Testis (tissue), 3 donors: Measurements from ENCODE around the gene MUC2. TPM values are rescaled to one million over a fixed set of nuclear protein-coding genes. Genes with fewer than 3 reads are reported as not detected.

Source experiments
- DNase-seq: peaks from one replicate; pipeline ENCODE4 v3.0.0-alpha.2; 2019
- H3K27ac ChIP-seq, 2 donors: fragments of 200-600 bp; sonication (generic); one replicate each; pipeline ENCODE4 v1.5.1; 2019
- H3K27me3 ChIP-seq: fragments of 200-600 bp; sonication (generic); one replicate; pipeline ENCODE4 v1.5.1; 2019
- H3K36me3 ChIP-seq: fragments of 200-600 bp; sonication (generic); one replicate; pipeline ENCODE4 v1.5.1; 2017; ENCODE audit warnings: low read depth; ENCODE audit errors: missing control alignments
- H3K4me1 ChIP-seq: fragments of 200-600 bp; sonication (generic); one replicate; pipeline ENCODE4 v1.5.1; 2019
- H3K4me3 ChIP-seq, 2 donors: fragments of 200-600 bp; sonication (generic); one replicate each; pipeline ENCODE4 v1.5.1; 2017 to 2019
- H3K9me3 ChIP-seq: fragments of 200-600 bp; sonication (generic); one replicate; pipeline ENCODE4 v1.5.1; 2017
- CTCF ChIP-seq, 3 experiments: fragments of 450-650 bp in 2 of 3; fragments of 200-600 bp in 1 of 3; sonication (generic) in 1 of 3; IDR thresholded peaks; one replicate each; pipeline ENCODE4 v1.5.1; 2016 to 2019; ENCODE audit warnings: antibody characterized with exemption in 3 of 3, mild to moderate bottlenecking in 2 of 3, moderate library complexity in 1 of 3
- POLR2A ChIP-seq: fragments of 450-650 bp; IDR thresholded peaks from one replicate; pipeline ENCODE4 v1.6.1; 2017; ENCODE audit warnings: antibody characterized with exemption, mild to moderate bottlenecking, moderate library complexity
- WGBS, 2 donors: methylation state at CpG; one replicate each; pipeline ENCODE4 v1.1.5; 2018; 5-methylcytosine and 5-hydroxymethylcytosine counted together
- intact Hi-C: fragments of 100-400 bp; cut with DNase I; formaldehyde crosslinking; loops from one replicate; pipeline ENCODE4 v1.15.1; 2023; ENCODE audit warnings: low total_unique reads
- polyA plus RNA-seq: library from polyadenylated mRNA; stranded (reverse); fragments of 350-450 nt; fragmentation: Illumina TruSeq; extraction: RNeasy Lipid Tissue Mini Kit (QIAGEN cat#74804); gene quantifications from one replicate; pipeline ENCODE4 v1.2.3, GENCODE V29; 2014; ENCODE audit warnings: low read depth, low replicate concordance; ENCODE audit not compliant: insufficient read depth
- total RNA-seq, 2 donors: library from RNA; depleted of rRNA; stranded (reverse); fragments of >200 nt; gene quantifications; one replicate each; pipeline ENCODE4 v1.2.3, GENCODE V29; 2016

The MUC2 gene
- total and polyA plus RNA-seq, 3 donors from 2014 or later, result 0.41 to 0.93 (median 0.47) TPM

- intact Hi-C loops, result no loop called here
- whole genome bisulfite sequencing, 2 donors, result 68 to 84% methylated on average over 5 to 35 of the region's 38 CpGs
- H3K36me3 ChIP-seq, result no peaks in the 10 kb centered on the region
- no peak for DNase-seq
- no peaks in the 10 kb centered on the region for H3K4me1 ChIP-seq
- no peak overlapping the region for H3K4me3 ChIP-seq
- TF ChIP-seq CTCF (IDR thresholded peaks at IDR 0.05) (no peak), POLR2A (no peak)
- no peaks in the 10 kb centered on the region for H3K9me3 ChIP-seq
- no peaks in the 10 kb centered on the region for H3K27me3 ChIP-seq
- no peak overlapping the region for H3K27ac ChIP-seq
Measured at GRCh38 chr11:1033016-1033798, 41.5 kb upstream of the MUC2 start.

- Histone ChIP-seq H3K4me3 (no peak overlapping the region), H3K27ac (no peak overlapping the region), H3K4me1 (no peaks in the 10 kb centered on the region), H3K9me3 (no peaks in the 10 kb centered on the region), H3K36me3 (no peaks in the 10 kb centered on the region), H3K27me3 (no peaks in the 10 kb centered on the region)
- TF ChIP-seq CTCF (IDR thresholded peaks at IDR 0.05), result no peak
- no peak for TF ChIP-seq POLR2A
- intact Hi-C loops, result no loop called here
- 63 to 72% methylated on average over 6 to 8 of the region's 8 CpGs for WGBS, 2 donors
- no peak for DNase-seq
Measured at GRCh38 chr11:1034001-1034400, 40.7 kb upstream of the MUC2 start.

- H3K9me3 ChIP-seq, result no peaks in the 10 kb centered on the region
- H3K27me3 ChIP-seq, result no peaks in the 10 kb centered on the region
- TF ChIP-seq POLR2A (no peak), CTCF (IDR thresholded peaks at IDR 0.05) (no peak)
- no peak overlapping the region for H3K27ac ChIP-seq
- H3K4me1 ChIP-seq, result no peaks in the 10 kb centered on the region
- WGBS, 2 donors, result 73 to 80% methylated on average over 19 to 37 of the region's 39 CpGs
- DNase-seq, result no peak
- intact Hi-C loops, result no loop called here
- H3K36me3 ChIP-seq, result no peaks in the 10 kb centered on the region
- H3K4me3 ChIP-seq, result no peak overlapping the region
Measured at GRCh38 chr11:1034456-1035295, 40.0 kb upstream of the MUC2 start.

GRCh38 chr11:1035577-1036283, 38.9 kb upstream of the MUC2 start:
- H3K27ac ChIP-seq, result no peak overlapping the region
- TF ChIP-seq CTCF (IDR thresholded peaks at IDR 0.05), result no peak
- no peak for TF ChIP-seq POLR2A
- H3K27me3 ChIP-seq, result no peaks in the 10 kb centered on the region
- H3K4me1 ChIP-seq, result no peaks in the 10 kb centered on the region
- no peak overlapping the region for H3K4me3 ChIP-seq
- DNase-seq, result no peak
- intact Hi-C loops, result no loop called here
- no peaks in the 10 kb centered on the region for H3K9me3 ChIP-seq
- WGBS, 2 donors, result 71 to 81% methylated on average over 14 to 26 of the region's 29 CpGs
- no peaks in the 10 kb centered on the region for H3K36me3 ChIP-seq
